GM12873 (cell line): ENCODE results near the gene ZNF76.

Experiments used
- TF ChIP-seq, protein P1 (sequence below): IDR thresholded peaks from 2 replicates; pipeline ENCODE4 v1.5.1; 2012; ENCODE audit warnings: low read depth, mild to moderate bottlenecking, moderate library complexity, low read length, control low read depth; ENCODE audit not compliant: insufficient read depth; ENCODE audit errors: missing control alignments

ZNF76 gene

DNA sequence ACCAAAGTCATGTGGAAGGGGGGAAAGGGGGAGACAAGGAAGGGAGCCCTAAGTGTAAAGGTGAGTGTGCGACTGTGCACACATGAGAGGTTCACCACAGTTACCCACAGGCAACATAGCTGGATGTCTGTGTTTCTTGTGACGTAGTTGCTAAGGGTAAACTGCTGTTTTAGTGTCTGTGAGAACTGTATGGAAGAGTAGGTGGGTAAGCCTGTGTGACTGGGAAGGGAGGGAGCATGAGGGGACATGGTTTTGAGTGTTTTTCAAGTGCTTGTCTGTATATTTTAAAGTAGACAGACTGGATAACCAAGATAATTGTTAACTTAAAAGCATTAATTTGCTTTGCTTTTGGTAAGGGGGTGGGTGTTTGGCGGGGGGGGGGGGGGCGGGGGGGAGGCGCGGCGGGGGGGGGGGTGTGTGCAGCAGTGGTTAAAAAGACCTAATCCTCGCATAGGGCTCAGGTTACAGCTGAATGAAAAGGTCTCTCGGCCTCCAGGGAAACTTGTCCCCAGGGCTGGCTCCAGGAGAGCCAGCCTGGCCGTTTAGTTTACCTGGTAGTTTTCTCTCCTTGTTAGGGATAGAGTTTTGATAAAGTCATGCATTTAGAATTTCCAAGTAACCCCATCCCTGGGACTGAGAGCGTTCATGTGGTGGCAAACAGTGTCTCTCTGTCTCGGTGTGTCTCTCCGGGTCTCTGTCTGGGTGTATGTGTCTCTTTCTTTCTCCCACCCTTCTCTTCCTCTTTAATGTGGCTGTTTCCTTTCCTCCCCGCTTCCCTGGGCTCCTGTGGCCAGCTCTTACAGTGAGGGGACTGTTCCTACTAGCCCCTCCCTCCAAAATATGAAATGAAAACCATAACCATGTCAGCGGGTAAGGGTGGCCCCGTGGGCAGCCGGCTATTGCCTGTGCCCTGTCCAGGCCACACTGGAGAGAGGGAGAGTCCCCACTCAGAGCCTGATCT lies 42.4 kb upstream of the ZNF76 start:
- TF ChIP-seq, protein P1, sequence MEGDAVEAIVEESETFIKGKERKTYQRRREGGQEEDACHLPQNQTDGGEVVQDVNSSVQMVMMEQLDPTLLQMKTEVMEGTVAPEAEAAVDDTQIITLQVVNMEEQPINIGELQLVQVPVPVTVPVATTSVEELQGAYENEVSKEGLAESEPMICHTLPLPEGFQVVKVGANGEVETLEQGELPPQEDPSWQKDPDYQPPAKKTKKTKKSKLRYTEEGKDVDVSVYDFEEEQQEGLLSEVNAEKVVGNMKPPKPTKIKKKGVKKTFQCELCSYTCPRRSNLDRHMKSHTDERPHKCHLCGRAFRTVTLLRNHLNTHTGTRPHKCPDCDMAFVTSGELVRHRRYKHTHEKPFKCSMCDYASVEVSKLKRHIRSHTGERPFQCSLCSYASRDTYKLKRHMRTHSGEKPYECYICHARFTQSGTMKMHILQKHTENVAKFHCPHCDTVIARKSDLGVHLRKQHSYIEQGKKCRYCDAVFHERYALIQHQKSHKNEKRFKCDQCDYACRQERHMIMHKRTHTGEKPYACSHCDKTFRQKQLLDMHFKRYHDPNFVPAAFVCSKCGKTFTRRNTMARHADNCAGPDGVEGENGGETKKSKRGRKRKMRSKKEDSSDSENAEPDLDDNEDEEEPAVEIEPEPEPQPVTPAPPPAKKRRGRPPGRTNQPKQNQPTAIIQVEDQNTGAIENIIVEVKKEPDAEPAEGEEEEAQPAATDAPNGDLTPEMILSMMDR: no peak

GRCh38 chr6:35218021-35218420 lies 41.5 kb upstream of the ZNF76 start:
- TF ChIP-seq, protein P1: no peak

GRCh38 chr6:35218456-35218855 lies 41.1 kb upstream of the ZNF76 start:
- TF ChIP-seq, protein P1: no peak

- TF ChIP-seq, protein P1: no peak
Observed at GRCh38 chr6:35219683-35220326, 39.7 kb upstream of the ZNF76 start.

DNA sequence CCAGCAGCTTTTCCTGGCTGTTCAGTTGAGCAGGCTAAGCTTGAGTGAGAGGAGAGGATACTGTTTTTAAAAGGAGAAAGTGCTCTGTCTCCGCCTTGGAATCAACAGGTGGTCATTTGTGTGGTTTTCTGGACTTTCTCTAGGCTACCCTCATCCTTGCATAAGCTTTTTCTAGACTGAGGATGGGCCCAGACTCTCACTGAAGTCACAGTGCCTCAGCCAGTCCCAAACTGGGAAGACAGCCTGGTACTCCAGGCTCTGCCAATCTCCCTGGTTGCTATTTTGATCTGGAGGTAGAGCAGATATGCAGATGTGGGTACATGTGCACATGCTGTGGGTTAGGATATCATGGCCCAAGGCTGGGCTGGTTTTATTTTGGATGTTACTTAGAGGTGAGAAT lies 38.8 kb upstream of the ZNF76 start:
- TF ChIP-seq, protein P1: no peak

- TF ChIP-seq, protein P1: no peak
Observed at GRCh38 chr6:35223396-35223795, 36.1 kb upstream of the ZNF76 start.

DNA sequence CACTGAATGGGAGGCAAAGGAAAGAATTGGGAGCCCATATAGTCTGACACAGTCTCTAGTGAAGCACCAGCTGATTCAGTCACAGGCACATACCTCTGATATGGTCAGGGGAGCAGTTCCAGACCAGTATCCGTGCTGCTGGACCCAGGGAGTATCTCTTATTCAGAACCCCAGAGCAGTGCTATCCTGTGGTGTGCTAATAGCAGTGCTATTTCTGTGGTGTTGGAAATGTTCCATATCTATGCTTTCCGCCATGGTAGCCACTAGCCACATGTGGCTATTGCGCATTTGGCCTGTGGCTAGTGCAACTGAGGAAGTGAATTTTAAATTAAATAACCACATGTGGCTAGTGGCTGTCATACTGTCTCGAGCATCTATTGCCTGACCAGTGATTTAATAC lies 34.8 kb upstream of the ZNF76 start:
- TF ChIP-seq, protein P1: no peak
